Fibroblast of the aortic adventitia (primary cell): ENCODE results near the gene SHTN1. TPM values are rescaled to one million over a fixed set of nuclear protein-coding genes. Genes with fewer than 3 reads are reported as not detected.

Source experiments
- DNase-seq: peaks from one replicate; pipeline ENCODE4 v3.0.0-alpha.2; 2010; ENCODE audit warnings: low read depth
- H3K4me3 ChIP-seq: 2 replicates; pipeline ENCODE4 v1.5.1; 2011; ENCODE audit warnings: low read depth, mild to moderate bottlenecking, control low read depth, low read length, moderate library complexity
- CTCF ChIP-seq: IDR thresholded peaks from 2 replicates; pipeline ENCODE4 v1.5.1; 2011; ENCODE audit warnings: mild to moderate bottlenecking, low read length, control low read depth, inconsistent platforms; ENCODE audit not compliant: insufficient read depth
- total RNA-seq: library from RNA; depleted of rRNA; stranded (reverse); fragments of >200 nt; gene quantifications from 2 replicates; pipeline ENCODE4 v1.2.3, GENCODE V29; 2012; ENCODE audit warnings: low replicate concordance

Gene SHTN1
- total RNA-seq, 1 donor = 4.2 TPM

GRCh38 chr10:117005527-117006055, 604 bp upstream of the SHTN1 start:
- no peak for DNase-seq
- H3K4me3 ChIP-seq = peak overlapping the region; percentile 76
- TF ChIP-seq CTCF = no peak

GRCh38 chr10:117004227-117005025, 561 bp downstream of the SHTN1 start:
- DNase-seq = peak; percentile 19
- no peak for TF ChIP-seq CTCF
- peak overlapping the region; percentile 76 for H3K4me3 ChIP-seq

- H3K4me3 ChIP-seq = no peak overlapping the region
- no peak for DNase-seq
- no peak for TF ChIP-seq CTCF
These were observed 1.7 kb downstream of the SHTN1 start for GRCh38 chr10:117003336-117003735.

- no peak for TF ChIP-seq CTCF
- H3K4me3 ChIP-seq = no peak overlapping the region
- no peak for DNase-seq
These were observed 2.8 kb downstream of the SHTN1 start for GRCh38 chr10:117002206-117002605.

- no peak for TF ChIP-seq CTCF
- no peak for DNase-seq
- no peak overlapping the region for H3K4me3 ChIP-seq
These were observed 3.8 kb downstream of the SHTN1 start for GRCh38 chr10:117001144-117001543.

- H3K4me3 ChIP-seq = no peak overlapping the region
- no peak for DNase-seq
- no peak for TF ChIP-seq CTCF
These were observed 4.4 kb downstream of the SHTN1 start for GRCh38 chr10:117000580-117000979.

GRCh38 chr10:116998172-116998571, 6.8 kb downstream of the SHTN1 start:
- DNase-seq = no peak
- no peak for TF ChIP-seq CTCF
- no peak overlapping the region for H3K4me3 ChIP-seq
